ENCODE data around the gene SEMA6B.

DNA sequence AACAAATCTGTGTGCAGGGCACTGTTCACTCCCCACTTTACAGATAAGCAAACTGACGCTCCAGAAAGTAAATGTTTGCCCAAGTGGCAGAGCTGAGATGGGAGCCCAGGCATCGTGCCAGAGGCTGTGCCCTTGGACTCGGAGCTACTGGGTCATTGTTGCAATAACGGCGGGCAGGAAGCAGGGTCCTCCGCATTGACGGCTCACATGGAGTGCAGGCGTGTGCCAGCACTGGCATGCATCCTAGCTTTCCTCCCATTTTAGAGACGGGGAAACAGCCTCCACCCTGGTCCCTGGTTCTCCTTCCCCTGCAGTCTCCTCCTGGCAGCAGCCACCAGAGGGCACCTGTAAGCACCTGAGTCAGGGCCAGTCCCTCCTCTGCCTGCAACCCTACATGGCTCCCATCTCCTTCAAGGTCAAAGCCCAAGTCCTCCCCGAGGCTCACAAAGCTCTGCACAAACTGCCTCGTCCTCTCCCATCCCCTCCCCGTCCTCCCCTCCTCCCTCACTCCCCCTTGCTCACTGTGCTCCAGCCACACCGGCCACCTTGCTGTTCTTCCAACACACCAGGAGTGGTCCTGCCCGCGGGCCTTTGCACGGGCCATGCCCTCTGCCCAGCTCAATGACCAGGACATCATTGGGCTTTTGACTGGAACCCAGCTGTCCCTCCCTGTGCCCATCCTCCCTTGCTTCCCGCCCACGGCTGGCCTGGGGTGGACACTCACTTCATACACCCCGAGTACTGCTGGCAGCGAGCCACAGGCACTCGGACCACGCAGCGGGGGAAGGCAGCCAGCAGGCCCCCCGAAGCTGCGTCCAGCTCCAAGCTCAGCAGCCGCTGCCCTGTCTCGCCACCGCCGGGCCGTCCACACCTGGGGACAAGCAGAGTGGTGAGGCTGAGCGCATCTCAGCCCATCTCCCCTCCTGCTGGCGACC lies 11.9 kb downstream of the SEMA6B start:
- TF ChIP-seq, protein P1, sequence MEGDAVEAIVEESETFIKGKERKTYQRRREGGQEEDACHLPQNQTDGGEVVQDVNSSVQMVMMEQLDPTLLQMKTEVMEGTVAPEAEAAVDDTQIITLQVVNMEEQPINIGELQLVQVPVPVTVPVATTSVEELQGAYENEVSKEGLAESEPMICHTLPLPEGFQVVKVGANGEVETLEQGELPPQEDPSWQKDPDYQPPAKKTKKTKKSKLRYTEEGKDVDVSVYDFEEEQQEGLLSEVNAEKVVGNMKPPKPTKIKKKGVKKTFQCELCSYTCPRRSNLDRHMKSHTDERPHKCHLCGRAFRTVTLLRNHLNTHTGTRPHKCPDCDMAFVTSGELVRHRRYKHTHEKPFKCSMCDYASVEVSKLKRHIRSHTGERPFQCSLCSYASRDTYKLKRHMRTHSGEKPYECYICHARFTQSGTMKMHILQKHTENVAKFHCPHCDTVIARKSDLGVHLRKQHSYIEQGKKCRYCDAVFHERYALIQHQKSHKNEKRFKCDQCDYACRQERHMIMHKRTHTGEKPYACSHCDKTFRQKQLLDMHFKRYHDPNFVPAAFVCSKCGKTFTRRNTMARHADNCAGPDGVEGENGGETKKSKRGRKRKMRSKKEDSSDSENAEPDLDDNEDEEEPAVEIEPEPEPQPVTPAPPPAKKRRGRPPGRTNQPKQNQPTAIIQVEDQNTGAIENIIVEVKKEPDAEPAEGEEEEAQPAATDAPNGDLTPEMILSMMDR (IDR thresholded peaks at IDR 0.05) = peak; percentile 50
- TF ChIP-seq, protein P2, sequence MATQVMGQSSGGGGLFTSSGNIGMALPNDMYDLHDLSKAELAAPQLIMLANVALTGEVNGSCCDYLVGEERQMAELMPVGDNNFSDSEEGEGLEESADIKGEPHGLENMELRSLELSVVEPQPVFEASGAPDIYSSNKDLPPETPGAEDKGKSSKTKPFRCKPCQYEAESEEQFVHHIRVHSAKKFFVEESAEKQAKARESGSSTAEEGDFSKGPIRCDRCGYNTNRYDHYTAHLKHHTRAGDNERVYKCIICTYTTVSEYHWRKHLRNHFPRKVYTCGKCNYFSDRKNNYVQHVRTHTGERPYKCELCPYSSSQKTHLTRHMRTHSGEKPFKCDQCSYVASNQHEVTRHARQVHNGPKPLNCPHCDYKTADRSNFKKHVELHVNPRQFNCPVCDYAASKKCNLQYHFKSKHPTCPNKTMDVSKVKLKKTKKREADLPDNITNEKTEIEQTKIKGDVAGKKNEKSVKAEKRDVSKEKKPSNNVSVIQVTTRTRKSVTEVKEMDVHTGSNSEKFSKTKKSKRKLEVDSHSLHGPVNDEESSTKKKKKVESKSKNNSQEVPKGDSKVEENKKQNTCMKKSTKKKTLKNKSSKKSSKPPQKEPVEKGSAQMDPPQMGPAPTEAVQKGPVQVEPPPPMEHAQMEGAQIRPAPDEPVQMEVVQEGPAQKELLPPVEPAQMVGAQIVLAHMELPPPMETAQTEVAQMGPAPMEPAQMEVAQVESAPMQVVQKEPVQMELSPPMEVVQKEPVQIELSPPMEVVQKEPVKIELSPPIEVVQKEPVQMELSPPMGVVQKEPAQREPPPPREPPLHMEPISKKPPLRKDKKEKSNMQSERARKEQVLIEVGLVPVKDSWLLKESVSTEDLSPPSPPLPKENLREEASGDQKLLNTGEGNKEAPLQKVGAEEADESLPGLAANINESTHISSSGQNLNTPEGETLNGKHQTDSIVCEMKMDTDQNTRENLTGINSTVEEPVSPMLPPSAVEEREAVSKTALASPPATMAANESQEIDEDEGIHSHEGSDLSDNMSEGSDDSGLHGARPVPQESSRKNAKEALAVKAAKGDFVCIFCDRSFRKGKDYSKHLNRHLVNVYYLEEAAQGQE (IDR thresholded peaks at IDR 0.05; ENCODE audit: low read depth, low read length) = no peak
- TF ChIP-seq MEF2A (IDR thresholded peaks at IDR 0.05; ENCODE audit: borderline replicate concordance, low read depth) (no peak), SIN3A (IDR thresholded peaks at IDR 0.05; ENCODE audit: borderline replicate concordance, low read depth, low read length) (no peak)
